Epithelial cell of prostate (primary cell): ENCODE data around the gene RPS15.

Experiments
- DNase-seq: peaks from one replicate; pipeline ENCODE4 v3.0.0-alpha.2; 2011; ENCODE audit warnings: low read depth, low spot score
- H3K27ac ChIP-seq: fragments of 450-650 bp; 2 replicates; pipeline ENCODE4 v1.5.1; 2017; ENCODE audit warnings: mild to moderate bottlenecking

Gene RPS15

GRCh38 chr19:1438035-1438932 lies at the start of gene RPS15:
Gene RPS15, plus strand, starts transcription at chr19:1438396. Its CDS starts 30 bp downstream, at chr19:1438426.
- H3K27ac ChIP-seq, result peak within 1 kb of the TSS; percentile 81
- peak; percentile 73 for DNase-seq

GRCh38 chr19:1388637-1389026 lies 49.6 kb upstream of the RPS15 start:
- DNase-seq, result no peak

GRCh38 chr19:1389033-1389940 lies 48.9 kb upstream of the RPS15 start:
- no peak overlapping the region for H3K27ac ChIP-seq
- no peak for DNase-seq

More at GRCh38 chr19:1388637-1389026, 49.6 kb upstream of the RPS15 start:
- no peak overlapping the region for H3K27ac ChIP-seq

- no peak for DNase-seq
- no peak overlapping the region for H3K27ac ChIP-seq
Observed at GRCh38 chr19:1390890-1391423, 47.2 kb upstream of the RPS15 start.

DNA sequence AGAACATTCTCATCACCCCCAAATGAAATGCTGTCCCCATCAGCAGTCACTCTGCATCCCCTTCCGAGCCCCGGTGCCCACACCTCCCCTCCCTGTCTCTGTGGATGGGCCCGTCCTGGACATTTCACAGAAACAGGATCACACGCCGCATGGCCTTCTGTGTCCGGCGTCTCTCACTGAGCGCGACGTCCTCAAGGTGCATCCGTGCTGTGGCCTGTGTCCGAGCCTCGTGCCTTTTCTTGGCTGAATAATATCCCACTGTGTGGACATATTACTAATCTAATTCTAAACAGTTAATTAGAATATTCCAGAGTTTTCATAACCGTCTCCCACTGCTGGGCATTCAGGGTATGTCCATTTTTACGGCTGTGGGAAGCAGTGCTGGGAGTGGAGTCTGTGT lies 45.8 kb upstream of the RPS15 start:
- DNase-seq, result no peak
- no peak overlapping the region for H3K27ac ChIP-seq

- H3K27ac ChIP-seq, result no peak overlapping the region
- DNase-seq, result no peak
Observed at GRCh38 chr19:1392939-1393530, 45.2 kb upstream of the RPS15 start.

DNA sequence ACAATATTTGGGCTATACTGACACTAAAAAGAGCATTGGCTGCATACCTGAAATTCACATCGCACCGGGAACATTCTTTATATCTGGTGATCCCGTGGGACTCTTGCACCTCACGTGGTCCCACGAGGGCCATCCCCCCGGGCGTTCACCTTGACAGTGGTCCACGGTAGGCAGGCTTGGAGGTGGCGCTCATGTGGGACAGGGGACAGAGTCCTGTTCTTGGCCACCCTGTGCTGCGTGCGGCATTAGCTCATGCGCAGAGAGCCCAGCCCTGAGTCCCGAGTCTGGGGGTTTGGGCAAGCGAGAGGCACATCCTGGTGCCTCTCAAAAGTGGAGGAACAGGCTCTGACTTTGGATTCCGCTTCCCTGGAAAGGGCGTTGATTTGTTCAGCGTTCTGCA lies 44.4 kb upstream of the RPS15 start:
- DNase-seq, result no peak
- no peak overlapping the region for H3K27ac ChIP-seq

- DNase-seq, result no peak
- H3K27ac ChIP-seq, result no peak overlapping the region
Observed at GRCh38 chr19:1394252-1395193, 43.7 kb upstream of the RPS15 start.

- H3K27ac ChIP-seq, result no peak overlapping the region
Observed at GRCh38 chr19:1395194-1396018, 42.8 kb upstream of the RPS15 start.

DNA sequence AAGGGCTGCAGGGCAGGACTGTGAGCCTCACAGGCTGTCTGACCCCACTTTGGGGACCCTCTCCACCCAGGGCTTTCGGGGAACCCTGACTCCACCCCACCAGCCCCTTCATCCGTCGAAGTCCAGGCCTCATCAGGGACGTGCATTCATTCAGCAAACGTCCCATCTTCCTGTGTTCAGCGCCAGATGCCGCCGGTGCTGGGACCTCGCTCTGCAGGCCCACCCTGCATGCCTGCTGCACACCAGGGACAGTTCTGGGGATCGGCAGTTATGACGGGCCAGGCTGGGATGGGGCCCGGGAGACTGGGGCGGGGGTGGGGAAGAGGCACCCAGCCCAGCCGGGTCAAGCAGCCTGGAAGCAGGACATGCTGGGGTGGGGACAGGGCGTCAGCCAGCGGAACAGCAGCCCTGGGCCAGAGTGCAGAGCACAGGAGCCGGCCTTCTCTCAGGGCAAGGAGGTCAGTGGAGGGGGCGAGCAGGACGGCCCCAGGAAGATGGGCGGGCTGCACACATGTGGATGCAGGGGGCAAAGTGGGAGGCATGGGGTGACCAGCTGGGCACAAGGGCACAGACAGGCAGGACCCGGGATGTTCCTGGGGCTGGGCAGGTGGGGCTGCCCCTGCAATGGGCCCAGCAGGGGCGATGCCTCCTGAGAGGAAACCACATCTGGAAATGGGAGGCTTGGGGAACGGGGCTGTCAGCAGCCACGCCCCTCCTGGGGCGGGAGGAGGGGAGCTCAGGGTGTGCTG lies 42.0 kb upstream of the RPS15 start:
- no peak for DNase-seq
- no peak overlapping the region for H3K27ac ChIP-seq

More at GRCh38 chr19:1395194-1396018, 42.8 kb upstream of the RPS15 start:
- DNase-seq, result no peak

GRCh38 chr19:1396768-1397679 lies 41.2 kb upstream of the RPS15 start:
- no peak for DNase-seq
- no peak overlapping the region for H3K27ac ChIP-seq

- no peak overlapping the region for H3K27ac ChIP-seq
- DNase-seq, result no peak
Observed at GRCh38 chr19:1397838-1398237, 40.4 kb upstream of the RPS15 start.

DNA sequence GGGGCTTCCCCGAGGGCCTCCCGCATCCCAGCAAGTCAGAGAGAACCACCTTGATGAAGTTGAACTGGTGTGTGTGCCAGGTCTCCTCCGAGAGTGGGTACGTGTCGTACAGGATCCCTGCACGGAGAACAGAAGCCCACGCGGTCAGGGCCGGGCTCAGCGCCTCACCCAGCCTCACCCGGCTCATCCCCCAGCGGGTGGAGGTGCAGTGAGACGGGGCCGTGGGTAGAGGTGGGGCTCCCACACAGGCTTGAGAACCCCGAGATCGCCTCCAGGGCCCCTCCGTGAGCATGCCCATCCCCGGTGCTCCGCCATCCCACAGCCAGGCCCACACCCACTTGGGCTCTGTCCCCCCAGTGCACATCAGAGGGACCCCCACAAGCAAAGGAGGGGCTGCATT lies 39.1 kb upstream of the RPS15 start:
- H3K27ac ChIP-seq, result no peak overlapping the region
- DNase-seq, result no peak

DNA sequence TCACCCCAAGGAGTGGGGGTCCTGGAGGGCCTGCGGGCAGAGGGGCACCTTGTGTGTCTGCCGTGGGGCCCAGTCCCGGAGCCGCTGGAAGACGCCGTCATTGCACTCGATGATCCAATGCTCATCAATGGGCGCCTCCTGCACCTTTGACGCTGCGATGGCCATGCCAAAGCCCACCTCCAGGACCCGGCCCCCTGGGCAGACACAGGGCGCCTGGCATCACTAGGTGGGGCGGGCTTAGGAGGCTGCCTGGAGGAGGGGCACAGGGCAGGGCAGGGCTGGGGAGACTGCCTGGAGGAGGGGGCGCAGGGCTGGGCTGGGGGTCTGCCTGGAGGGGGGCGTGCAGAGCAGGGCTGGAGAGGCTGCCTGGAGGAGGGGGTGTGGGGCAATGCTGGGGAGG lies 38.5 kb upstream of the RPS15 start:
- no peak overlapping the region for H3K27ac ChIP-seq
- DNase-seq, result no peak

DNA sequence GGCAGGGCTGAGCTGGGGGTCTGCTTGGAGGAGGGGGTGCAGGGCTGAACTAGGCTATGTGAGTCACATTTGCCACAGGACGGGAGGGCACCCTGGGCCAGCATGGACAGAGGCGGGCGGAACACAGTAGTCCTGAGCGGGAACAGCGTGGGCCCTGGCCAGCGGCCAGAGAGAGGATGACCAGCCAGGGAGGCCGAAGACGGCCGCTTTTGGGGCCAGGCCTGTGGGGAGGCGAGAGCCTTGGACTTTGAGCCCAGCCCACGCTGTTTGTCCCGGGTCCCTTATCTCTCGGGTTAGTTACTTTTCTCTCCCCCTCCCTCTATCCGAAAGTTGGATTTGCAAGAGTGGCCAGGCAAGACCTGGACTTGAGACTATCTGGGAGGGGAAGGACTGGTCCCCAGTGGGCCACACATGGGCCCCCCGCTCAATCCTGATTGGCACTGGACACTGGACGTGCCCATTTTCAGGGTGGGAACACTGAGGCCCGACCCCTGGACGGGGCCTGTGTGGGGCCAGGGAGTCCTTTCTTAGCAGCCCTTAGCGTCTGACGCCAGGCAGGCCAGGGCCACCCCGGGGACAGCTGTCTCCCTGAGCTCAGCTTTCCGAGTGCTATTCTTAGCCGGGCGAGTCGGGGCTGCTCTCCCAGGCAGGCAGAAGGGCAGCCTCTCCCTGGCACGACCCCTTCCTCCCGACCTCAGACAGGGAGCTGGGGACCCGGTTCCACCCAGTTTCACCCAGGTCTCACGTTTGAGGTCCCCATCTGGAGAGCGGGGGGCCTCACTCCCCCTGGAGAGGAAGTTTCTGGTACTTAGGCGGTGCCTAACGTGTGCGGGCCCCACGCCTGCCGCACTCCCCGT lies 37.7 kb upstream of the RPS15 start:
- no peak overlapping the region for H3K27ac ChIP-seq
- DNase-seq, result no peak
